IMR-90 (cell line): Measurements from ENCODE around the gene TBC1D32. TPM values are rescaled to one million over a fixed set of nuclear protein-coding genes. Genes with fewer than 3 reads are reported as not detected.

ENCODE experiments used
- ATAC-seq: fragments of 200-7000 bp; cut with Tn5 transposase; 2 replicates; pipeline ENCODE4 v1.9.1; 2020; ENCODE audit warnings: low read depth, mild to moderate bottlenecking, moderate library complexity
- BruUV-seq: library from RNA; stranded (reverse); fragments of 400-500 nt; replicated peaks from 2 replicates; lab custom pipeline; 2021; lab: Mats Ljungman, UMichigan
- CTCF ChIA-PET: fragments of 300-600 bp; formaldehyde crosslinking; extraction: SDS; loops from one replicate; lab custom pipeline; 2021; ENCODE audit warnings: antibody characterized with exemption; lab: Yijun Ruan, JAX
- POLR2A ChIA-PET: fragments of 300-600 bp; sonication (Branson Sonifier 250); formaldehyde crosslinking; loops from one replicate; lab custom pipeline; 2022; ENCODE audit warnings: antibody characterized with exemption; ENCODE audit not compliant: unreplicated experiment; lab: Charles Lee
- DNase-seq: peaks from one replicate; pipeline ENCODE4 v3.0.0; 2013
- H2AFZ ChIP-seq: replicated peaks from 2 replicates; pipeline ENCODE3; 2013; ENCODE audit warnings: low read length, mild to moderate bottlenecking; ENCODE audit not compliant: poor library complexity
- H2AK5ac ChIP-seq: 2 replicates; pipeline ENCODE4 v1.6.1; 2013; ENCODE audit warnings: low read depth, low read length, inconsistent platforms
- H2AK9ac ChIP-seq: replicated peaks from 2 replicates; pipeline ENCODE3; 2013; ENCODE audit warnings: mild to moderate bottlenecking, low read depth, low read length, moderate library complexity; ENCODE audit not compliant: poor library complexity
- H2BK120ac ChIP-seq: 2 replicates; pipeline ENCODE4 v1.6.1; 2013; ENCODE audit warnings: low read depth, low read length, inconsistent platforms
- H2BK15ac ChIP-seq: 3 replicates; pipeline ENCODE4 v1.6.1; 2013; ENCODE audit warnings: low read depth, low read length, inconsistent platforms
- H2BK20ac ChIP-seq: 2 replicates; pipeline ENCODE4 v1.6.1; 2013; ENCODE audit warnings: low read depth, mild to moderate bottlenecking, inconsistent platforms, low read length, moderate library complexity
- H2BK5ac ChIP-seq: 2 replicates; pipeline ENCODE4 v1.6.1; 2013; ENCODE audit warnings: mild to moderate bottlenecking, low read depth, low read length, inconsistent platforms; ENCODE audit not compliant: poor library complexity, severe bottlenecking
- H3K14ac ChIP-seq: replicated peaks from 2 replicates; pipeline ENCODE4 v1.6.1; 2013; ENCODE audit warnings: low read depth, low read length, inconsistent platforms
- H3K18ac ChIP-seq: 2 replicates; pipeline ENCODE4 v1.6.1; 2013; ENCODE audit warnings: low read depth, low read length, control low read depth
- H3K23ac ChIP-seq: 2 replicates; pipeline ENCODE4 v1.6.1; 2013; ENCODE audit warnings: low read depth, low read length, inconsistent platforms
- H3K27ac ChIP-seq: 2 replicates; pipeline ENCODE4 v1.5.1; 2013; ENCODE audit warnings: mild to moderate bottlenecking, control low read depth, low read length; ENCODE audit not compliant: insufficient read depth
- H3K27me3 ChIP-seq: 2 replicates; pipeline ENCODE4 v1.6.1; 2013; ENCODE audit warnings: low read length; ENCODE audit not compliant: control insufficient read depth, insufficient read depth
- H3K36me3 ChIP-seq: 2 replicates; pipeline ENCODE4 v1.6.1; 2013; ENCODE audit warnings: low read length, mixed read lengths; ENCODE audit not compliant: control insufficient read depth, insufficient read depth
- H3K4ac ChIP-seq: 2 replicates; pipeline ENCODE4 v1.6.1; 2013; ENCODE audit warnings: low read depth, low read length, inconsistent platforms
- H3K4me1 ChIP-seq: 2 replicates; pipeline ENCODE4 v1.6.1; 2013; ENCODE audit warnings: low read length, mixed read lengths; ENCODE audit not compliant: control insufficient read depth, insufficient read depth
- H3K4me2 ChIP-seq: 2 replicates; pipeline ENCODE4 v1.6.1; 2013; ENCODE audit warnings: low read depth, mild to moderate bottlenecking, control low read depth, low read length, moderate library complexity
- H3K4me3 ChIP-seq: 2 replicates; pipeline ENCODE4 v1.5.1; 2013; ENCODE audit warnings: low read depth, mild to moderate bottlenecking, control low read depth, low read length, moderate library complexity; ENCODE audit not compliant: insufficient read depth
- H3K56ac ChIP-seq: 2 replicates; pipeline ENCODE4 v1.6.1; 2013; ENCODE audit warnings: low read length, inconsistent platforms; ENCODE audit not compliant: insufficient read depth; ENCODE audit errors: extremely low read depth
- H3K79me1 ChIP-seq, 2 experiments: 2 replicates each; pipeline ENCODE4 v1.6.1; 2013; ENCODE audit warnings: low read length in 2 of 2, inconsistent platforms in 1 of 2, low read depth in 1 of 2
- H3K9ac ChIP-seq: 2 replicates; pipeline ENCODE4 v1.6.1; 2013; ENCODE audit warnings: low read depth, low read length, control low read depth
- H3K9me1 ChIP-seq: 2 replicates; pipeline ENCODE4 v1.6.1; 2013; ENCODE audit warnings: low read length, inconsistent platforms; ENCODE audit not compliant: insufficient read depth
- H3K9me3 ChIP-seq: 2 replicates; pipeline ENCODE4 v1.6.1; 2013; ENCODE audit warnings: low read length; ENCODE audit not compliant: control insufficient read depth, insufficient read depth
- H4K20me1 ChIP-seq: 2 replicates; pipeline ENCODE4 v1.6.1; 2013; ENCODE audit warnings: low read length, inconsistent platforms; ENCODE audit not compliant: insufficient read depth
- H4K5ac ChIP-seq: 2 replicates; pipeline ENCODE4 v1.6.1; 2013; ENCODE audit warnings: mild to moderate bottlenecking, low read depth, low read length, control low read depth
- H4K8ac ChIP-seq, 2 experiments: 2 replicates each; pipeline ENCODE4 v1.6.1; 2013; ENCODE audit warnings: low read depth in 2 of 2, low read length in 2 of 2, control low read depth in 1 of 2, inconsistent platforms in 1 of 2
- H4K91ac ChIP-seq: 2 replicates; pipeline ENCODE4 v1.6.1; 2013; ENCODE audit warnings: low read depth, low read length, inconsistent platforms; ENCODE audit not compliant: insufficient read depth
- BHLHE40 ChIP-seq: fragments of 150-350 bp; IDR thresholded peaks from 2 replicates; pipeline ENCODE4 v1.6.1; 2016; ENCODE audit warnings: mild to moderate bottlenecking, low read depth, low read length
- CEBPB ChIP-seq: IDR thresholded peaks from 2 replicates; pipeline ENCODE4 v1.6.1; 2012; ENCODE audit warnings: low read depth, low read length, improper control_type of control experiment
- CHD1 ChIP-seq: IDR thresholded peaks from 2 replicates; pipeline ENCODE4 v1.6.1; 2012; ENCODE audit warnings: low read depth, low read length, improper control_type of control experiment
- CTCF ChIP-seq: conservative IDR thresholded peaks from 2 replicates; pipeline ENCODE4 v1.5.1; 2012; ENCODE audit warnings: mild to moderate bottlenecking, low read depth, low read length, improper control_type of control experiment
- ELK1 ChIP-seq: fragments of 150-350 bp; IDR thresholded peaks from 2 replicates; pipeline ENCODE4 v1.6.1; 2016; ENCODE audit warnings: low read depth, mild to moderate bottlenecking, low read length, moderate library complexity, borderline replicate concordance
- FOS ChIP-seq: fragments of 150-350 bp; IDR thresholded peaks from 2 replicates; pipeline ENCODE4 v1.6.1; 2016; ENCODE audit warnings: low read depth, low read length
- MAFK ChIP-seq: IDR thresholded peaks from 2 replicates; pipeline ENCODE4 v1.6.1; 2012; ENCODE audit warnings: low read depth, low read length, improper control_type of control experiment
- MAZ ChIP-seq: IDR thresholded peaks from 2 replicates; pipeline ENCODE4 v1.6.1; 2012; ENCODE audit warnings: low read depth, mild to moderate bottlenecking, low read length, improper control_type of control experiment, moderate library complexity, borderline replicate concordance
- MXI1 ChIP-seq: IDR thresholded peaks from 2 replicates; pipeline ENCODE4 v1.6.1; 2012; ENCODE audit warnings: low read depth, mild to moderate bottlenecking, low read length, moderate library complexity, borderline replicate concordance
- NFE2L2 ChIP-seq: fragments of 150-350 bp; IDR thresholded peaks from 2 replicates; pipeline ENCODE4 v1.6.1; 2016; ENCODE audit warnings: low read depth, mild to moderate bottlenecking, low read length
- POLR2A ChIP-seq: IDR thresholded peaks from 2 replicates; pipeline ENCODE4 v1.6.1; 2012; ENCODE audit warnings: mild to moderate bottlenecking, low read depth, low read length
- RAD21 ChIP-seq: IDR thresholded peaks from 2 replicates; pipeline ENCODE4 v1.6.1; 2012; ENCODE audit warnings: low read length, improper control_type of control experiment
- RCOR1 ChIP-seq: IDR thresholded peaks from 2 replicates; pipeline ENCODE4 v1.6.1; 2012; ENCODE audit warnings: mild to moderate bottlenecking, low read length, improper control_type of control experiment; ENCODE audit not compliant: insufficient replicate concordance
- RFX5 ChIP-seq: IDR thresholded peaks from 2 replicates; pipeline ENCODE4 v1.8.0; 2012; ENCODE audit warnings: low read depth, mild to moderate bottlenecking, low read length, moderate library complexity
- SMC3 ChIP-seq: fragments of 150-350 bp; IDR thresholded peaks from 2 replicates; pipeline ENCODE4 v1.6.1; 2016; ENCODE audit warnings: low read depth, mild to moderate bottlenecking, antibody characterized with exemption, low read length, moderate library complexity
- USF2 ChIP-seq: fragments of 150-350 bp; IDR thresholded peaks from 2 replicates; pipeline ENCODE4 v1.6.1; 2017; ENCODE audit warnings: mild to moderate bottlenecking, antibody characterized with exemption, low read length, low read depth
- dilution Hi-C: fragments of 300-500 bp; cut with HindIII; formaldehyde crosslinking; loops from one replicate; pipeline ENCODE4 v1.14.3; 2018; ENCODE audit warnings: low sequenced_read_pairs; ENCODE audit not compliant: unreplicated experiment
- in situ Hi-C: fragments of 300-500 bp; cut with MboI; formaldehyde crosslinking; loops from 3 replicates; pipeline ENCODE4 v1.14.3; 2019; ENCODE audit warnings: low sequenced_read_pairs, inconsistent platforms, mixed read lengths
- intact Hi-C: fragments of 100-400 bp; cut with micrococcal nuclease; formaldehyde crosslinking; loops from 2 replicates; pipeline ENCODE4 v1.10.0; 2022
- polyA plus RNA-seq, 3 experiments: library from polyadenylated mRNA; depleted of rRNA; stranded (reverse); fragments of >200 nt; gene quantifications; 2 replicates each; pipeline ENCODE4 v1.2.3, GENCODE V29; 2012; ENCODE audit warnings: low replicate concordance in 1 of 3
- total RNA-seq: library from RNA; depleted of rRNA; stranded (reverse); fragments of >200 nt; gene quantifications from 2 replicates; pipeline ENCODE4 v1.2.3, GENCODE V29; 2012

Gene TBC1D32
- total and polyA plus RNA-seq, 2 of the 4 experiments (the other 2 are of a cell fraction), result 3.0 to 7.2 TPM

- Histone ChIP-seq H3K4ac (no peak overlapping the region), H2BK5ac (no peak overlapping the region), H2BK20ac (no peak overlapping the region), H4K8ac (no peak overlapping the region), H2AK9ac (no peak overlapping the region), H3K9me1 (no peaks in the 10 kb centered on the region), H3K9ac (no peak overlapping the region), H4K91ac (no peak overlapping the region), H3K4me3 (no peak overlapping the region), H3K27ac (no peak overlapping the region), H3K4me1 (no peaks in the 10 kb centered on the region), H4K20me1 (no peaks in the 10 kb centered on the region), H3K36me3 (peaks cover 5% of the 10 kb centered on the region; the same call in 1 of the 2 replicates), H2BK15ac (no peak overlapping the region), H3K56ac (no peak overlapping the region), H2AK5ac (no peak overlapping the region), H3K27me3 (no peaks in the 10 kb centered on the region), H3K9me3 (peaks cover 5% of the 10 kb centered on the region), H3K18ac (no peak overlapping the region), H2AFZ (no peak overlapping the region), H3K14ac (no peak overlapping the region), H3K23ac (no peak overlapping the region), H4K5ac (no peak overlapping the region), H3K4me2 (no peak overlapping the region), H2BK120ac (no peak overlapping the region), H3K79me1 (no peaks in the 10 kb centered on the region)
- intact Hi-C loops (no loop called here), in situ Hi-C loops (no loop called here), dilution Hi-C loops (no loop called here)
- ChIA-PET CTCF (no interaction called here), POLR2A (no interaction called here)
- no TSS peak for BruUV-seq
- DNase-seq (no peak), ATAC-seq (no peak)
- TF ChIP-seq ELK1 (no peak), MAFK (no peak), NFE2L2 (no peak), RAD21 (no peak), RFX5 (no peak), MAZ (no peak), CHD1 (no peak), USF2 (no peak), BHLHE40 (no peak), SMC3 (no peak), RCOR1 (no peak), CTCF (no peak), POLR2A (no peak), CEBPB (no peak), FOS (no peak), MXI1 (no peak)
Measured at GRCh38 chr6:121124600-121124999, 209.7 kb downstream of the TBC1D32 start.
